H1 (cell line): Measurements from ENCODE around the gene BSN. TPM values are rescaled to one million over a fixed set of nuclear protein-coding genes. Genes with fewer than 3 reads are reported as not detected.

ENCODE experiments used
- CTCF ChIA-PET: fragments of 300-600 bp; sonication (Branson Sonifier 250); formaldehyde crosslinking; loops from one replicate; lab custom pipeline; 2021; ENCODE audit not compliant: partially characterized antibody; lab: Charles Lee
- POLR2A ChIA-PET: fragments of 300-600 bp; sonication (Branson Sonifier 250); formaldehyde crosslinking; loops from one replicate; lab custom pipeline; 2021; ENCODE audit warnings: inconsistent platforms; ENCODE audit not compliant: partially characterized antibody; lab: Charles Lee
- DNase-seq, 2 experiments: peaks; one replicate each; pipeline versions ENCODE4 v3.0.0 to v3.0.0-alpha.2; 2010 to 2022; ENCODE audit warnings: low spot score in 2 of 2, low read depth in 1 of 2, mixed read lengths in 1 of 2
- FAIRE-seq: peaks from 2 replicates; lab custom pipeline; 2011; peaks lifted over from hg19 to GRCh38; lab: Jason Lieb, UNC
- H2AFZ ChIP-seq: 2 replicates; pipeline ENCODE4 v1.8.1; 2012; ENCODE audit warnings: low read length, inconsistent platforms
- H2AK5ac ChIP-seq: 2 replicates; pipeline ENCODE4 v1.6.1; 2013; ENCODE audit warnings: low read depth, low read length
- H2BK120ac ChIP-seq: replicated peaks from 2 replicates; pipeline ENCODE3; 2013; ENCODE audit warnings: low read depth, low read length, inconsistent platforms
- H2BK12ac ChIP-seq: 2 replicates; pipeline ENCODE4 v1.6.1; 2013; ENCODE audit warnings: low read depth, low read length
- H2BK15ac ChIP-seq: 2 replicates; pipeline ENCODE4 v1.6.1; 2013; ENCODE audit warnings: low read length
- H2BK20ac ChIP-seq: 2 replicates; pipeline ENCODE4 v1.6.1; 2013; ENCODE audit warnings: low read length
- H2BK5ac ChIP-seq: 2 replicates; pipeline ENCODE4 v1.6.1; 2013; ENCODE audit warnings: low read depth, low read length
- H3K14ac ChIP-seq: 2 replicates; pipeline ENCODE4 v1.6.1; 2013; ENCODE audit warnings: inconsistent platforms; ENCODE audit not compliant: insufficient read length
- H3K18ac ChIP-seq: 2 replicates; pipeline ENCODE4 v1.6.1; 2013; ENCODE audit warnings: low read length; ENCODE audit errors: extremely low read depth
- H3K23ac ChIP-seq: 2 replicates; pipeline ENCODE4 v1.6.1; 2013; ENCODE audit warnings: inconsistent platforms; ENCODE audit not compliant: insufficient read length
- H3K23me2 ChIP-seq: 2 replicates; pipeline ENCODE4 v1.6.1; 2013; ENCODE audit warnings: low read depth, low read length
- H3K27ac ChIP-seq: 2 replicates; pipeline ENCODE4 v1.6.1; 2011; ENCODE audit warnings: low read depth, low read length, inconsistent platforms
- H3K27me3 ChIP-seq, 4 experiments: replicated peaks in 1 of 4; 1 replicate in 1 of 4; 2 replicates in 3 of 4; pipeline versions ENCODE4 v1.6.1 to v1.8.1; 2011 to 2013; ENCODE audit warnings: low read length in 3 of 4, mild to moderate bottlenecking in 3 of 4, inconsistent platforms in 2 of 4, mixed read lengths in 2 of 4, moderate library complexity in 1 of 4; ENCODE audit not compliant: control insufficient read depth in 3 of 4, insufficient read depth in 3 of 4; ENCODE audit errors: extremely low read depth in 1 of 4
- H3K36me3 ChIP-seq, 4 experiments: 2 replicates each; pipeline versions ENCODE4 v1.6.1 to v1.8.1; 2011 to 2013; ENCODE audit warnings: mild to moderate bottlenecking in 4 of 4, low read length in 3 of 4, moderate library complexity in 2 of 4, control low read depth in 1 of 4, inconsistent platforms in 1 of 4; ENCODE audit not compliant: insufficient read depth in 4 of 4, control insufficient read depth in 2 of 4
- H3K4ac ChIP-seq: replicated peaks from 2 replicates; pipeline ENCODE3; 2013; ENCODE audit warnings: low read length, low read depth, mixed read lengths, inconsistent platforms; ENCODE audit not compliant: insufficient read length
- H3K4me1 ChIP-seq, 4 experiments: replicated peaks in 1 of 4; 1 replicate in 1 of 4; 2 replicates in 3 of 4; pipeline versions ENCODE4 v1.6.1 to v1.8.1; 2011 to 2013; ENCODE audit warnings: low read length in 3 of 4, inconsistent platforms in 2 of 4, mixed read lengths in 1 of 4; ENCODE audit not compliant: insufficient read depth in 4 of 4, control insufficient read depth in 3 of 4
- H3K4me2 ChIP-seq, 2 experiments: 2 replicates each; pipeline versions ENCODE4 v1.6.1 to v1.8.1; 2011 to 2013; ENCODE audit warnings: low read depth in 2 of 2, low read length in 2 of 2, control low read depth in 1 of 2, inconsistent platforms in 1 of 2, mild to moderate bottlenecking in 1 of 2; ENCODE audit not compliant: insufficient read depth in 1 of 2
- H3K4me3 ChIP-seq, 4 experiments: fragments of 200-600, 300-600 bp in 1 of 4; sonication (generic), shearing (Covaris generic), sonication (Bioruptor Twin) in 1 of 4; 2 replicates each; pipeline versions ENCODE4 v1.5.1 to v1.8.1; 2011 to 2016; ENCODE audit warnings: low read length in 4 of 4, low read depth in 3 of 4, control low read depth in 2 of 4, inconsistent platforms in 2 of 4, mild to moderate bottlenecking in 2 of 4, mixed read lengths in 1 of 4, moderate library complexity in 1 of 4; ENCODE audit not compliant: insufficient read depth in 2 of 4; ENCODE audit errors: extremely low read depth in 1 of 4
- H3K56ac ChIP-seq: replicated peaks from 2 replicates; pipeline ENCODE3; 2013; ENCODE audit warnings: low read depth, mild to moderate bottlenecking, mixed read lengths, low read length, inconsistent platforms; ENCODE audit not compliant: insufficient read length
- H3K79me1 ChIP-seq: 2 replicates; pipeline ENCODE4 v1.6.1; 2013; ENCODE audit warnings: low read depth, low read length, control low read depth
- H3K79me2 ChIP-seq, 2 experiments: 2 replicates each; pipeline versions ENCODE4 v1.6.1 to v1.8.1; 2012 to 2013; ENCODE audit warnings: low read length in 2 of 2, mild to moderate bottlenecking in 2 of 2, inconsistent platforms in 1 of 2; ENCODE audit not compliant: insufficient read depth in 2 of 2, control insufficient read depth in 1 of 2
- H3K9ac ChIP-seq, 4 experiments: replicated peaks in 1 of 4; 1 replicate in 1 of 4; 2 replicates in 3 of 4; pipeline versions ENCODE4 v1.6.1 to v1.8.1; 2011 to 2013; ENCODE audit warnings: low read depth in 3 of 4, low read length in 3 of 4, control low read depth in 2 of 4, mild to moderate bottlenecking in 2 of 4, moderate library complexity in 2 of 4, inconsistent platforms in 1 of 4; ENCODE audit errors: extremely low read depth in 1 of 4
- H3K9me3 ChIP-seq, 2 experiments: 2 replicates each; pipeline versions ENCODE4 v1.6.1 to v1.8.1; 2012 to 2013; ENCODE audit warnings: mild to moderate bottlenecking in 2 of 2, moderate library complexity in 2 of 2, control low read depth in 1 of 2, inconsistent platforms in 1 of 2, low read depth in 1 of 2, low read length in 1 of 2, mixed read lengths in 1 of 2; ENCODE audit not compliant: insufficient read depth in 2 of 2
- H4K20me1 ChIP-seq, 2 experiments: replicated peaks in 1 of 2; 2 replicates each; pipeline versions ENCODE3 to v1.8.1; 2011 to 2013; ENCODE audit warnings: inconsistent platforms in 2 of 2, low read length in 2 of 2, mild to moderate bottlenecking in 1 of 2; ENCODE audit not compliant: insufficient read depth in 2 of 2, control insufficient read depth in 1 of 2
- H4K5ac ChIP-seq: 2 replicates; pipeline ENCODE4 v1.6.1; 2013; ENCODE audit warnings: low read length, low read depth, mixed read lengths, inconsistent platforms; ENCODE audit not compliant: insufficient read length
- H4K8ac ChIP-seq: 2 replicates; pipeline ENCODE4 v1.8.0; 2013; ENCODE audit warnings: mild to moderate bottlenecking, moderate library complexity, low read length, inconsistent platforms; ENCODE audit not compliant: insufficient read depth; ENCODE audit errors: extremely low read depth
- H4K91ac ChIP-seq: replicated peaks from 2 replicates; pipeline ENCODE3; 2013; ENCODE audit warnings: low read length, mixed read lengths, inconsistent platforms; ENCODE audit not compliant: insufficient read length
- ASH2L ChIP-seq: fragments of 200-600, 300-600 bp; sonication (generic); IDR thresholded peaks from one replicate; pipeline ENCODE4 v1.7.1; 2017; ENCODE audit warnings: low read length
- HDAC6 ChIP-seq: IDR thresholded peaks from one replicate; pipeline ENCODE4 v1.7.1; 2012; ENCODE audit warnings: low read depth, mild to moderate bottlenecking, inconsistent platforms, low read length, moderate library complexity
- MAFK ChIP-seq: IDR thresholded peaks from 2 replicates; pipeline ENCODE4 v1.6.1; 2012; ENCODE audit warnings: low read depth, mild to moderate bottlenecking, improper control_type of control experiment, low read length
- MAX ChIP-seq: IDR thresholded peaks from 2 replicates; pipeline ENCODE4 v1.6.1; 2012; ENCODE audit warnings: inconsistent platforms
- RFX5 ChIP-seq: IDR thresholded peaks from 2 replicates; pipeline ENCODE4 v1.6.1; 2011; ENCODE audit warnings: low read depth, low read length, improper control_type of control experiment, borderline replicate concordance
- RXRA ChIP-seq: IDR thresholded peaks from 2 replicates; pipeline ENCODE4 v1.6.1; 2011; ENCODE audit warnings: low read depth, mild to moderate bottlenecking, low read length, moderate library complexity; ENCODE audit not compliant: insufficient read depth
- SIN3A ChIP-seq, 2 experiments: IDR thresholded peaks in 1 of 2; conservative IDR thresholded peaks in 1 of 2; 2 replicates each; pipeline ENCODE4 v1.6.1; 2011 to 2012; ENCODE audit warnings: low read length in 2 of 2, improper control_type of control experiment in 1 of 2, low read depth in 1 of 2, mild to moderate bottlenecking in 1 of 2
- TEAD4 ChIP-seq: IDR thresholded peaks from 2 replicates; pipeline ENCODE4 v1.6.1; 2012; ENCODE audit warnings: low read depth, low read length, inconsistent platforms, mixed read lengths
- USF2 ChIP-seq: IDR thresholded peaks from 2 replicates; pipeline ENCODE4 v1.6.1; 2011; ENCODE audit warnings: low read length, improper control_type of control experiment
- WGBS, 2 experiments: shearing (Covaris generic) in 1 of 2; methylation state at CpG; one replicate each; pipeline versions ENCODE4 v1.1.6 to v1.1.7; 2013 to 2015; ENCODE audit warnings: low lambda C conversion rate in 2 of 2, mixed read lengths in 2 of 2, inconsistent platforms in 1 of 2, low coverage in 1 of 2, missing lambda C conversion rate in 1 of 2; ENCODE audit not compliant: insufficient replicate concordance in 2 of 2, insufficient coverage in 1 of 2, insufficient read length in 1 of 2; ENCODE audit errors: extremely low coverage in 1 of 2, missing lambda C conversion rate in 1 of 2; 5-methylcytosine and 5-hydroxymethylcytosine counted together
- polyA plus RNA-seq, 7 experiments: library from polyadenylated mRNA; depleted of rRNA in 3 of 7; stranded (reverse) in 5 of 7; unstranded in 2 of 7; fragments of >200 nt in 5 of 7; fragments of 200-250 nt in 2 of 7; gene quantifications; 1 replicate in 5 of 7; 2 replicates in 1 of 7; 4 replicates in 1 of 7; pipeline versions ENCODE4 v1.2.1 to v1.2.3, GENCODE V29; 2011 to 2013; ENCODE audit warnings: missing spikeins in 2 of 7, mixed read lengths in 2 of 7
- total RNA-seq: library from RNA; stranded (reverse); fragmentation: NEBNext Ultra II Directional; extraction: Animal tissue kit (Norgen Biotek cat#: 25700); gene quantifications from 2 replicates; pipeline ENCODE4 v1.2.1, GENCODE V29; 2021

The BSN gene
- total and polyA plus RNA-seq, 2 of the 8 experiments (the other 6 are each of a cell fraction or from before 2014, with no cell fraction given) = 0.60 to 3.0 TPM

GRCh38 chr3:49636883-49637609, 82.8 kb downstream of the BSN start:
- H2AK5ac ChIP-seq = no peak overlapping the region
- no peak overlapping the region for H3K4me2 ChIP-seq
- H2BK15ac ChIP-seq = no peak overlapping the region
- ChIA-PET POLR2A (interaction anchor here (0.8 to 2.1 kb wide), 3 partner anchors 12 to 30 kb away, joined by 3 to 4 read pairs (median 3); no protein-coding TSS in a partner anchor), CTCF (interaction anchor here (0.6 to 5.1 kb wide), 11 partner anchors 10 to 97 kb away, joined by 3 to 39 read pairs (median 5); no protein-coding TSS in a partner anchor)
- no peak overlapping the region for H2BK120ac ChIP-seq
- no peak overlapping the region for H2BK5ac ChIP-seq
- no peak overlapping the region for H3K18ac ChIP-seq
- no peak overlapping the region for H3K9ac ChIP-seq
- H3K27me3 ChIP-seq = no peaks in the 10 kb centered on the region
- H3K23ac ChIP-seq = no peak overlapping the region
- no peak overlapping the region for H3K27ac ChIP-seq
- no peak overlapping the region for H3K4me3 ChIP-seq
- H3K23me2 ChIP-seq = no peaks in the 10 kb centered on the region
- FAIRE-seq = no peak
- no peaks in the 10 kb centered on the region for H4K20me1 ChIP-seq
- 75% methylated on average over 7 of the region's 7 CpGs; no CpG with 5 or more reads in 1 of the 2 experiments for WGBS, 2 experiments
- no peak overlapping the region for H2BK20ac ChIP-seq
- H3K79me1 ChIP-seq = no peaks in the 10 kb centered on the region
- no peak overlapping the region for H4K5ac ChIP-seq
- H3K14ac ChIP-seq = no peak overlapping the region
- no peaks in the 10 kb centered on the region for H3K9me3 ChIP-seq
- no peak overlapping the region for H4K8ac ChIP-seq
- no peak overlapping the region for H3K56ac ChIP-seq
- H3K4me1 ChIP-seq = peaks cover 0 to 3% (median 0%) of the 10 kb centered on the region in 4 experiments; a peak in 1 of 7 replicates
- H3K36me3 ChIP-seq = no peaks in the 10 kb centered on the region
- no peak overlapping the region for H3K4ac ChIP-seq
- H2AFZ ChIP-seq = no peak overlapping the region
- no peaks in the 10 kb centered on the region for H3K79me2 ChIP-seq
- DNase-seq = no peak
- no peak overlapping the region for H4K91ac ChIP-seq
- no peak overlapping the region for H2BK12ac ChIP-seq
- no peak for TF ChIP-seq ASH2L
- no peak for TF ChIP-seq USF2
- no peak for TF ChIP-seq MAFK
- TF ChIP-seq RXRA = no peak
- TF ChIP-seq SIN3A (conservative IDR thresholded peaks at IDR 0.05 in 1 of 2, IDR thresholded peaks at IDR 0.05 in 1 of 2; ENCODE audit: low read depth in 1 of 2, low read length in 2 of 2) = no peak
- no peak for TF ChIP-seq RFX5
- TF ChIP-seq TEAD4 = no peak
- no peak for TF ChIP-seq MAX
- TF ChIP-seq HDAC6 = no peak
